Astrocyte (in vitro differentiated cells and primary cell): Measurements from ENCODE around the gene SLC5A2. TPM values are rescaled to one million over a fixed set of nuclear protein-coding genes. Genes with fewer than 3 reads are reported as not detected.

Experiments
- DNase-seq: peaks from one replicate; pipeline ENCODE4 v3.0.0-alpha.2; 2010; ENCODE audit warnings: low read depth
- FAIRE-seq: peaks from 2 replicates; lab custom pipeline; 2011; peaks lifted over from hg19 to GRCh38; lab: Jason Lieb, UNC
- H2AFZ ChIP-seq: 2 replicates; pipeline ENCODE4 v1.6.0; 2012; ENCODE audit warnings: low read depth, low read length, inconsistent platforms
- H3K27ac ChIP-seq: 2 replicates; pipeline ENCODE4 v1.5.1; 2011; ENCODE audit warnings: low read depth, low read length, inconsistent platforms
- H3K27me3 ChIP-seq: 2 replicates; pipeline ENCODE4 v1.6.0; 2011; ENCODE audit warnings: low read length, inconsistent platforms; ENCODE audit not compliant: insufficient read depth
- H3K36me3 ChIP-seq: 2 replicates; pipeline ENCODE4 v1.5.1; 2011; ENCODE audit warnings: low read length, inconsistent platforms; ENCODE audit not compliant: insufficient read depth
- H3K4me1 ChIP-seq: 2 replicates; pipeline ENCODE4 v1.5.1; 2011; ENCODE audit warnings: low read length, inconsistent platforms; ENCODE audit not compliant: insufficient read depth
- H3K4me2 ChIP-seq: 2 replicates; pipeline ENCODE4 v1.6.0; 2012; ENCODE audit warnings: low read length, inconsistent platforms
- H3K4me3 ChIP-seq: 2 replicates; pipeline ENCODE4 v1.5.1; 2011; ENCODE audit warnings: low read depth, mild to moderate bottlenecking, low read length, inconsistent platforms; ENCODE audit not compliant: insufficient read depth
- H3K79me2 ChIP-seq: 2 replicates; pipeline ENCODE4 v1.6.0; 2012; ENCODE audit warnings: mild to moderate bottlenecking, low read length, inconsistent platforms; ENCODE audit not compliant: insufficient read depth
- H3K9ac ChIP-seq: 2 replicates; pipeline ENCODE4 v1.6.0; 2012; ENCODE audit warnings: mild to moderate bottlenecking, low read length, inconsistent platforms
- H3K9me3 ChIP-seq: 2 replicates; pipeline ENCODE4 v1.5.1; 2012; ENCODE audit warnings: low read depth, mild to moderate bottlenecking, low read length, inconsistent platforms; ENCODE audit not compliant: insufficient read depth
- H4K20me1 ChIP-seq: 2 replicates; pipeline ENCODE4 v1.6.0; 2012; ENCODE audit warnings: low read length, inconsistent platforms; ENCODE audit not compliant: insufficient read depth
- H3K27ac Mint-ChIP-seq: one replicate; pipeline ENCODE4 v1.8.0; 2021; ENCODE audit warnings: mild to moderate bottlenecking, mixed read lengths; ENCODE audit not compliant: unreplicated experiment
- H3K27me3 Mint-ChIP-seq: one replicate; pipeline ENCODE4 v1.8.0; 2021; ENCODE audit warnings: low read depth, mixed read lengths; ENCODE audit not compliant: unreplicated experiment
- H3K36me3 Mint-ChIP-seq: one replicate; pipeline ENCODE4 v1.8.0; 2021; ENCODE audit warnings: low read depth, mixed read lengths; ENCODE audit not compliant: unreplicated experiment
- H3K4me1 Mint-ChIP-seq: one replicate; pipeline ENCODE4 v1.8.0; 2021; ENCODE audit warnings: low read depth, mixed read lengths; ENCODE audit not compliant: unreplicated experiment
- H3K4me3 Mint-ChIP-seq: one replicate; pipeline ENCODE4 v1.8.0; 2021; ENCODE audit warnings: mild to moderate bottlenecking, moderate library complexity, mixed read lengths; ENCODE audit not compliant: unreplicated experiment
- H3K9me3 Mint-ChIP-seq: one replicate; pipeline ENCODE4 v1.8.0; 2021; ENCODE audit warnings: mild to moderate bottlenecking, mixed read lengths; ENCODE audit not compliant: unreplicated experiment
- CTCF ChIP-seq: IDR thresholded peaks from 2 replicates; pipeline ENCODE4 v1.5.1; 2011; ENCODE audit warnings: low read depth, mild to moderate bottlenecking, inconsistent platforms, low read length, moderate library complexity; ENCODE audit not compliant: insufficient read depth
- EZH2 ChIP-seq: IDR thresholded peaks from 2 replicates; pipeline ENCODE4 v1.6.1; 2012; ENCODE audit warnings: mild to moderate bottlenecking, low read length, inconsistent platforms; ENCODE audit not compliant: insufficient read depth
- total RNA-seq: library from RNA; stranded (reverse); gene quantifications from 2 replicates; pipeline ENCODE4 v1.2.1, GENCODE V29; 2021

SLC5A2 gene
- total RNA-seq, 1 donor from 2014 or later = not detected

GRCh38 chr16:31531096-31531495, 48.2 kb downstream of the SLC5A2 start:
- H3K79me2 ChIP-seq = no peaks in the 10 kb centered on the region
- no peak overlapping the region for H3K9ac ChIP-seq
- FAIRE-seq = no peak
- Mint-ChIP-seq H3K27me3 (peaks cover 28% of the 10 kb centered on the region), H3K9me3 (peaks cover 11% of the 10 kb centered on the region), H3K4me3 (no peak overlapping the region), H3K36me3 (no peaks in the 10 kb centered on the region), H3K4me1 (peaks cover 7% of the 10 kb centered on the region), H3K27ac (no peak overlapping the region)
- H2AFZ ChIP-seq = no peak overlapping the region
- H3K27me3 ChIP-seq = peaks cover 22% of the 10 kb centered on the region
- no peak overlapping the region for H3K4me3 ChIP-seq
- H3K4me1 ChIP-seq = peaks cover 5% of the 10 kb centered on the region
- DNase-seq = no peak
- no peaks in the 10 kb centered on the region for H3K36me3 ChIP-seq
- H3K27ac ChIP-seq = no peak overlapping the region
- no peaks in the 10 kb centered on the region for H4K20me1 ChIP-seq
- TF ChIP-seq EZH2 (no peak), CTCF (no peak)
- H3K4me2 ChIP-seq = no peak overlapping the region
- H3K9me3 ChIP-seq = no peaks in the 10 kb centered on the region

- no peaks in the 10 kb centered on the region for H3K36me3 Mint-ChIP-seq
- H3K4me3 Mint-ChIP-seq = no peak overlapping the region
- Histone ChIP-seq H3K9ac (no peak overlapping the region), H3K4me2 (no peak overlapping the region), H3K27ac (no peak overlapping the region), H3K9me3 (no peaks in the 10 kb centered on the region), H3K4me3 (no peak overlapping the region), H3K79me2 (no peaks in the 10 kb centered on the region), H3K27me3 (peaks cover 24% of the 10 kb centered on the region), H3K36me3 (no peaks in the 10 kb centered on the region), H3K4me1 (peaks cover 5% of the 10 kb centered on the region), H2AFZ (no peak overlapping the region), H4K20me1 (no peaks in the 10 kb centered on the region)
- FAIRE-seq = no peak
- no peak for DNase-seq
- H3K27me3 Mint-ChIP-seq = peaks cover 28% of the 10 kb centered on the region
- H3K27ac Mint-ChIP-seq = no peak overlapping the region
- H3K4me1 Mint-ChIP-seq = peaks cover 7% of the 10 kb centered on the region
- peaks cover 11% of the 10 kb centered on the region for H3K9me3 Mint-ChIP-seq
- no peak for TF ChIP-seq CTCF
- TF ChIP-seq EZH2 = no peak
Observed at GRCh38 chr16:31532120-31532519, 49.2 kb downstream of the SLC5A2 start.

- peaks cover 26% of the 10 kb centered on the region for H3K27me3 Mint-ChIP-seq
- TF ChIP-seq CTCF = no peak
- no peak for TF ChIP-seq EZH2
Observed at GRCh38 chr16:31532896-31533295, 50.0 kb downstream of the SLC5A2 start.

More at GRCh38 chr16:31532896-31533295, 50.0 kb downstream of the SLC5A2 start:
- Mint-ChIP-seq H3K4me1 (peaks cover 7% of the 10 kb centered on the region), H3K27ac (no peak overlapping the region), H3K9me3 (peaks cover 9% of the 10 kb centered on the region), H3K4me3 (no peak overlapping the region), H3K36me3 (no peaks in the 10 kb centered on the region)
- peaks cover 5% of the 10 kb centered on the region for H3K4me1 ChIP-seq
- H3K79me2 ChIP-seq = no peaks in the 10 kb centered on the region
- no peak overlapping the region for H3K9ac ChIP-seq
- FAIRE-seq (no peak), DNase-seq (no peak)
- H3K9me3 ChIP-seq = no peaks in the 10 kb centered on the region
- H3K27ac ChIP-seq = no peak overlapping the region
- no peak overlapping the region for H2AFZ ChIP-seq
- no peak overlapping the region for H3K4me3 ChIP-seq
- H4K20me1 ChIP-seq = no peaks in the 10 kb centered on the region
- H3K4me2 ChIP-seq = no peak overlapping the region
- no peaks in the 10 kb centered on the region for H3K36me3 ChIP-seq
- H3K27me3 ChIP-seq = peaks cover 19% of the 10 kb centered on the region
